Thoracic aorta (tissue), 2 donors: ENCODE data around the gene CDC123. TPM values are rescaled to one million over a fixed set of nuclear protein-coding genes. Genes with fewer than 3 reads are reported as not detected.

Experiments
- ATAC-seq: fragments of 150-250 bp; one replicate; pipeline ENCODE4 v1.8.0; 2017; ENCODE audit warnings: low read depth; ENCODE audit not compliant: insufficient number of reproducible peaks, low FRiP score
- DNase-seq: peaks from one replicate; pipeline ENCODE4 v3.0.0-alpha.2; 2020; ENCODE audit warnings: low spot score
- H3K27ac ChIP-seq, 2 donors: fragments of 200-600 bp; sonication (generic); 1 replicate in 1 of 2; 2 replicates in 1 of 2; pipeline ENCODE4 v1.5.1; 2016; ENCODE audit warnings: mild to moderate bottlenecking in 2 of 2, moderate library complexity in 2 of 2
- H3K27me3 ChIP-seq: fragments of 200-600 bp; sonication (generic); replicated peaks from 2 replicates; pipeline ENCODE4 v1.6.0; 2016; ENCODE audit warnings: mild to moderate bottlenecking; ENCODE audit not compliant: insufficient read depth
- H3K36me3 ChIP-seq: fragments of 200-600 bp; sonication (generic); one replicate; pipeline ENCODE4 v1.5.1; 2016
- H3K4me1 ChIP-seq, 2 donors: fragments of 200-600 bp; sonication (generic); 1 replicate in 1 of 2; 2 replicates in 1 of 2; pipeline versions ENCODE4 v1.5.1 to v1.6.0; 2016; ENCODE audit warnings: low read depth in 2 of 2, mild to moderate bottlenecking in 1 of 2; ENCODE audit not compliant: control insufficient read depth in 1 of 2
- H3K4me3 ChIP-seq: fragments of 200-600 bp; sonication (generic); 2 replicates; pipeline ENCODE4 v1.5.1; 2016; ENCODE audit warnings: mild to moderate bottlenecking
- H3K9me3 ChIP-seq: fragments of 200-600 bp; sonication (generic); 2 replicates; pipeline ENCODE4 v1.5.1; 2016
- CTCF ChIP-seq: fragments of 200-600 bp; sonication (generic); IDR thresholded peaks from one replicate; pipeline ENCODE4 v1.5.1; 2019; ENCODE audit warnings: antibody characterized with exemption
- total RNA-seq, 2 donors: library from RNA; depleted of rRNA; stranded (reverse); fragments of >200 nt; gene quantifications; one replicate each; pipeline versions ENCODE4 v1.1.0 to v1.2.3, GENCODE V29; 2016

Gene CDC123
- total RNA-seq, 2 donors from 2014 or later: 74.2 to 171 TPM

DNA sequence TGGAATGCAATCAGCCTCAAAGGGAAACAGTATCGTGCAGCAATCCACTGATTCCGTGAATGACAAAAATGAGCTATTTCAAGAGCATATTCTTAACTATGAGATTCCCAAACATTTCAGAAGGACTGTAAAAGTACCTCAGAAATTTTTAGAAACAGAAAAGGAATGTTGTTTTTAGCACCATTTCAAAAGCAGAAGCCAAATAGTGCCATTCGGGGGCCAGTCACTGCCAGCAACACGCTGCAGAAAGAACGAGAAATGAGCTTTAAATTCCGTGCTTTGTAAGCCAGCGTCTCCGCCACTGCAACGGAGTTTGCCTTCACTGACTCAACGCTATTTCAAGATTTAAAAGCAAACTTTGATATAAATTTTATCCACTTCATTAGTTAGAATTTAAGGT is 6.6 kb upstream of the CDC123 start:
- no peaks in the 10 kb centered on the region for H3K9me3 ChIP-seq
- no peak for TF ChIP-seq CTCF
- ATAC-seq: no peak
- peak overlapping the region; percentile 14 to 26 for H3K27ac ChIP-seq
- H3K4me3 ChIP-seq: no peak overlapping the region
- H3K27me3 ChIP-seq: no peaks in the 10 kb centered on the region
- DNase-seq: no peak
- H3K36me3 ChIP-seq: peaks cover 4% of the 10 kb centered on the region
- peaks cover 10 to 17% of the 10 kb centered on the region in 2 donors for H3K4me1 ChIP-seq

DNA sequence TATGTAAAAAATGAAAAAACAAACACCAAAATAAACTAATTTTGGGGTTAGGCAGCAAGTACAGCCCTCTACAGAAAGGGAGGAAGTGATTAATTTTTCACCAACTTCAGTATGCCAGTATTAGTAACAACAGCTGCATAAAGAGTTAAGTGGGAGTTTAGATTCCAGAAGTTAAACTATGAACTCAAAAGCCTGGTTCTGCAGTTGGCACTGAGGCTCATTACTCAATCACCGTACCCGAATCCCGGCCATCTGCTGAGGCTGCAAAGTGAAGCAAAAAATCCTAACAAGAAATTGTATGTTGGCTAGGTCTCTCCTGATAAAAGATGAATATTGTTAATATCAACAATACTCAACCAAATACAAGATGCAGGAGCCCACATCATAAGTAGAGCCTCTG is 4.3 kb upstream of the CDC123 start:
- no peaks in the 10 kb centered on the region for H3K9me3 ChIP-seq
- H3K36me3 ChIP-seq: peaks cover 4% of the 10 kb centered on the region
- H3K27ac ChIP-seq: no peak overlapping the region
- H3K27me3 ChIP-seq: no peaks in the 10 kb centered on the region
- TF ChIP-seq CTCF: no peak
- H3K4me1 ChIP-seq: peaks cover 13 to 23% of the 10 kb centered on the region in 2 donors
- ATAC-seq (no peak), DNase-seq (no peak)
- no peak overlapping the region for H3K4me3 ChIP-seq

DNA sequence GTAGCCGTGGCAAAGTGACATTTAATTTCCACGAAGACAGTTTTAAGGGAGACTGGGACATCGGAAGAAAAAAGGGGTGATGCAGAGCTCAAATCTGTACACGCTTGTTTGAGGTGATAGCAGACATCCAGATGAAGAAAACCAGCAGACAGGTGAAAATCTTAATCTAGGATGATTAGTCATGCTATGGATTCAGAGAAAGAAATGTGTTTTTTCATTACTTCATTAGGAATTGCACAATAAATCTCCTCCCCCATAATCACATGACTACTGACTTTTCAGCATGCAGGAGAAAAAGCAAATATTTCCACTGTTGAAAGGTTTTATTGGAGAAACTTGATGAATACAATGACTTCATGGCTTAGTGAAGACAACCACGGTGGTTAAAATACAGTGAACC is 2.8 kb upstream of the CDC123 start:
- Histone ChIP-seq H3K27me3 (no peaks in the 10 kb centered on the region), H3K36me3 (no peaks in the 10 kb centered on the region), H3K9me3 (no peaks in the 10 kb centered on the region), H3K27ac (no peak overlapping the region), H3K4me1 (peaks cover 24 to 35% of the 10 kb centered on the region in 2 donors), H3K4me3 (no peak overlapping the region)
- DNase-seq (no peak), ATAC-seq (no peak)
- no peak for TF ChIP-seq CTCF

GRCh38 chr10:12194752-12195271 is 1.2 kb upstream of the CDC123 start:
- Histone ChIP-seq H3K27me3 (no peaks in the 10 kb centered on the region), H3K36me3 (peaks cover 6% of the 10 kb centered on the region), H3K9me3 (no peaks in the 10 kb centered on the region), H3K4me1 (peaks cover 24 to 36% of the 10 kb centered on the region in 2 donors), H3K27ac (peak overlapping the region; percentile 89 to 96), H3K4me3 (peak overlapping the region; percentile 98)
- no peak for DNase-seq
- TF ChIP-seq CTCF: no peak
- no peak for ATAC-seq

- Histone ChIP-seq H3K27ac (peak overlapping the region; percentile 89 to 96), H3K9me3 (no peaks in the 10 kb centered on the region), H3K4me3 (peak overlapping the region; percentile 98), H3K27me3 (no peaks in the 10 kb centered on the region), H3K4me1 (peaks cover 24 to 36% of the 10 kb centered on the region in 2 donors), H3K36me3 (peaks cover 6% of the 10 kb centered on the region)
- no peak for TF ChIP-seq CTCF
- DNase-seq (no peak), ATAC-seq (peak; percentile 18)
These were observed 746 bp upstream of the CDC123 start for GRCh38 chr10:12195281-12195602.
